Embryonic facial prominence (tissue), 1 donor: Measurements from ENCODE around the gene ZIC5.
"Not testable (repeated sequence)": the region's sequence is repeated elsewhere in the genome, so short reads cannot be mapped to it uniquely, and the experiment has no call there.

Experiments used
- DNase-seq: peaks from one replicate; pipeline ENCODE4 v3.0.0-alpha.2; 2016; ENCODE audit errors: extremely low spot score

ZIC5 gene

DNA sequence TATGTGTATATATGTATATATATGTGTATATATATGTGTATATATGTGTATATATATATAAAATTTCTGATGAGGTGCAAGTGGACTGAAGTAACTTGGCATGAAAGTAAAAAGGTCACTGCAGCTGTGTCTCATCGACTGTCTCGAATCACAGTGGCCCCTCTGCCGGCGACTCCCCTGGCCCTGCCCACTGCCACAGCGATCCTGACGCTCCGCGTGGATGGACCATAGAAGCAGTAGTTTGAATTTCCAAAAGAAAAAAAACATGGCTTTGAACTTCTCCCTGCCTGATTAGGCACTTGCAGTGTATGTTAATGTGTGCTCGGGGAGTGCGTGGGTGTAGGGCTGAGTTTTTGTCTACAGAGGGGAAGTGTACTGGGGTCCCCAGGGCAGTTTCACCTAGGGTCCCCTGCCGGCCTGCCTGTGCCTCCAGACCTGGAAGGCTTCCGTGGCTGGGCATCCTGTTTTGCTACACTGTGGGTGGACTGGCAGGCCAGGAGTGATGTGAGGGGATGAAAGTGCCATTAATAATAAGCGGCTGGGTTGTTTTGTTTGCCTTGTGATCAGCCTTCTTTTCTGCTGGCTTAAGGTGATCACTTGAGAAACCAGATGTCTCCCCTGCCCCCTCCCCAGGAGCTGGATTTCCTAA, 10.8 kb downstream of the ZIC5 start:
- DNase-seq, result no peak

GRCh38 chr13:99959540-99960230, 11.9 kb downstream of the ZIC5 start:
- no peak for DNase-seq

DNA sequence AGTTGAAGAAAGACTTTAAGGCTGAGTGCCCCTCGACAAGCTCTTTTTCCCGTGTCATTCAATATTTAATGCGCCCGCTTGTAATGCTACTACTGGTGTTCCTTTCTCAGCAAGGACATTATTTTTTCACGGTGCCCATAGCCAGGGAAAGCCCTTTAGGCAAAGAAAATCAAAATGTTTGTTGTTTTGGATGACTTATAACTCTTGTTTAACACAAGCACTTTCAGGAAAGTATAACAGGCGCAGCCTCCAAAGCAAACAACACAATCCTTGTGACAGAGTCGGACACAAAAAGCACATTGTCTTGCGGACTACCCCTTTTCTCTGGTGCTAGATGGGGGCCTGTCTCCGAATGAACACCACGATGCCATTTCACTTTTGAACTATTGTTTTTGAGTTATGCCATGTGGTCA, 12.4 kb downstream of the ZIC5 start:
- DNase-seq, result no peak

- no peak for DNase-seq
Measured at GRCh38 chr13:99958406-99959126, 13.0 kb downstream of the ZIC5 start.

DNA sequence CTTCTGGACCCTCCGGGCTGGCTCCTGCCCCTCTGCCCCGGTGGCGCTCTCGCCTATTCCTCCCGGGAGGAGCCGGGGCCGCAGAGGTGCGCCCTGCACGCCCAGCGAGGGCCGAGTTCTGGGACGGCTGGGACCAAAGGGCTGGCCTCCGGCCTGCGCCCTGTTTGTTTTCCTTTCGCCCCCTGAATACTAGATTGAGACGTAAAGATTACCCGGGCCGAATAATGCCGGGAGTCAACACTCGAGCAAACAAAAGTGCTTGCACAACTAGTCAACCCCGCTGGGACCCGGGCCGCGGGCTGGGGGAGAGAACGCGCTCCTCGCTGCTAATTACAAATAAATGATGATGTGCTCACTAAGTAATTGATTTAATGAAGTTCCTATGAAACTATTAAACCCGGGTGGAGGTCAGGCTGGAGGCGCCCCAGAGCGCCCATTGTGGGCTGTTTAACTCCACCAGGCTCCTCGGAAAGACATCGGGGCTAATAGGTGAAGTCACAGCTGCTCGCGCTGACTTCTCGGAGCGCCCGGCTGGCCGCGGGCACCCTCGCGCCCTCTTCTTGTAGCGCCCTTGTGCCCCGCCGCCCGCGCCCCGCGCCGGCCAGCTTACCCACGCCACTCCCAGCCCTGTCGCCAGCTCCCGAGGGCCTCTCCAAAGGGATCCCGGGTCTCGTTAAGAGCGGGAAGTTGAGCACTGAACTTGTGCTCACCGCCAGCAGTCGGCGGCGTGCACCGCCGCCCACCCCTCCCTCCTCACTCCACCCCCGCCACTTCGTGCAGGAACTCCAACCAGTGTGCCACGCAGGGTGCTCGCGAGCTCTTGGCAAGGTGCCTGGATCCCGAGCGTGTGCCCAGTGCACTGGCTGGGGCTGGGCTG, 14.9 kb downstream of the ZIC5 start:
- no peak for DNase-seq

DNA sequence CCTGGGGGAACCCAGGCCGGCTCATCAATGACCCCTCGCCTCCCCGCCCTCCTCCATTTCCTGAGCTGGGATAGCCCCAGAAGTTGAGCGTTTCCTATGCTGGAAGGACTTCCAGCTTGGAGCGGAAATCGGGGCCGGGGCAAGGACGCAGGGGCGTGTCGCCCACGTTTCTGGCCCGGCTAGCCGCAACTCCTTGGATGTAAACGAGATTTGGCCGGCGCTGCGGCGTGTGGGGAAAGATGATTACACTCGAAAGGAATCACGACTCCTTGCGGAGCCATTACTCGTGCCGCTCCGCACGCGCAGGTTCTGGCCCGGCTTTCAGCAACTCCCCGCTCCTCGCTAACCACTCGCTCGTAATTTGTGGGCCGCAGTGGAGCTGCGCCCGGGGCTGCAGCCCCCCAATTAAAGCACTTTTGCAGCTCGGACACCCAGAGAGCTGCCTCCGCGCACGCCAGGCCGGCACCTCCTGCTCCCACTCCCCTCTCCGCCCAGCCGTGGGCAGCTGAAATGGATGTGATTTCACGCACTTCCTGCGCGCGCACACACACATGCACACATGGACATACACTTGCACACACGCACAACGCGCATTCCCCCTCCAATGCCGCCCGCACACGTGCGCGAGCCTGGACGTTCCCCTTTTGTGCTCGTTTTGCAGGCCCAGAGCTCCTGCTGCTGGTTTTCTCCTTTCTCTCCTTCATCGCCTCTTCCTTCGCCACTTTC, 15.7 kb downstream of the ZIC5 start:
- no peak for DNase-seq

GRCh38 chr13:99955107-99955746, 16.3 kb downstream of the ZIC5 start:
- DNase-seq, result no peak

DNA sequence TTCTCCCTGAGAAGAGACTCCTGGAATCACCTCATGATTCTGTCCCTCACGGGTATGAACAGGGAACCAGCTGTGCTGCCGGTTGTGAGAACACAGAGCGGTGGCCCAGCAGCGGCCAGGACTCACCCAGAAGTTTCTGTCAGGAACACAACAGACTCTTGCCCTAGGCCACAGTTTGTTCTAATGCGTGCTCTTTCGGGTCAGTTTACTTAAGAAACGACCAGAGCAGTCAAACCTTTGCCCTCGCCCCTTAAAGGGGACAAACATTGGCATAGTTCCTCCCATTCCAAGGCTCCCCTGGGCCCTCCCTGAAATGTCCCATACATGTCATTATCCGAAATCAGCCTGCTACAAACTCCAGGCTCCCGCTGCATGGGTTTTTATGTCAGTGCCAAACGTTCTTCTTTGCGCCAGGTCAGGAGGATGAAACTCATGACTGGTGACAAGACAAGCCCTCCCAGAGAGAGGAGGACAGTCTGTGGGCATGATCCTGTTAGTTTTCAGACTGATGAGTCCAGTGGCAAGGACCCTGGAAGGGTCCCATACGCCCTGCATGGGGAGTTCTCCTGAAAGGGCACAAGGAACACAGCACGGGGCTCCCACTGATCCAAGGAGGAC, 18.3 kb downstream of the ZIC5 start:
- DNase-seq, result no peak

- not testable (repeated sequence) for DNase-seq
Measured at GRCh38 chr13:99951666-99952065, 19.9 kb downstream of the ZIC5 start.

GRCh38 chr13:99949679-99950413, 21.7 kb downstream of the ZIC5 start:
- DNase-seq, result no peak

GRCh38 chr13:99948907-99949678, 22.5 kb downstream of the ZIC5 start:
- no peak for DNase-seq

- no peak for DNase-seq
Measured at GRCh38 chr13:99948411-99948810, 23.2 kb downstream of the ZIC5 start.

DNA sequence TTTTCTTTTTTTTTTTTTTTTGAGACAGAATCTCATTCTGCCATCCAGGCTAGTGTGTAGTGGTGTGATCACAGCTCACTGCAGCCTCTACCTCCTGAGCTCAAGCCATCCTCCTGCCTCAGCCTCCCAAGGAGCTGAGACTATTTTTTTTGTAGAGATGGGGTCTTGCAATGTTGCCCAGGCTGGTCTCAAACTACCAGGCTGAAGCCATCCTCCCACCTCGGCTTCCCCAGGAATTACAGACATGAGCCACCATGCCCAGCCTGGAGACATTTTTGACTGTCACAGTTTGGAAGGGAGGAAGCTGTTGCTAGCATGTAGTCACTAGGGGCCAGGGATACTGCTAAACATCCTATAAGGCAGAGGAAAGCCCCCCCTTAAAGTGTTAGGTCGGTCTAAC, 23.9 kb downstream of the ZIC5 start:
- DNase-seq, result no peak

GRCh38 chr13:99945515-99945914, 26.1 kb downstream of the ZIC5 start:
- DNase-seq, result not testable (repeated sequence)

DNA sequence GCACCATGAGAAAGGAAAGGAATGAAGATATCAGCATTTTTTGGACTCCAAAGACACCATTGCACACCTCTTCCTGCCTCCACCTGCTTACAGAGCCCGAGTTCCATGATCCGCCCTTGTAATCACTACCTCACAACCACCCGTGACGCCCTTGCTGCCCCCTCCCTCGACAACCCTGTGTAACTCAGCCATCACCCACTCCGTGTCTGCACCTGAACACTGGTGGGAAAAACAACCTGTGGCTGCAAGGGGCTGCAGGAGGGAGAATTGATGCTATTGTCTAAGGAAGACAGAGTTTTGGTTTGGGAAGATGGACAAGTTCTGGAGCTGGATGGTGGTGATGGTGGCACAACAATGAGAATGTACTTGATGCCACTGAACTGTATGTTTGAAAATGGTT, 27.0 kb downstream of the ZIC5 start:
- no peak for DNase-seq

GRCh38 chr13:99944102-99944501, 27.5 kb downstream of the ZIC5 start:
- DNase-seq, result no peak

- DNase-seq, result no peak
Measured at GRCh38 chr13:99941911-99942310, 29.7 kb downstream of the ZIC5 start.

DNA sequence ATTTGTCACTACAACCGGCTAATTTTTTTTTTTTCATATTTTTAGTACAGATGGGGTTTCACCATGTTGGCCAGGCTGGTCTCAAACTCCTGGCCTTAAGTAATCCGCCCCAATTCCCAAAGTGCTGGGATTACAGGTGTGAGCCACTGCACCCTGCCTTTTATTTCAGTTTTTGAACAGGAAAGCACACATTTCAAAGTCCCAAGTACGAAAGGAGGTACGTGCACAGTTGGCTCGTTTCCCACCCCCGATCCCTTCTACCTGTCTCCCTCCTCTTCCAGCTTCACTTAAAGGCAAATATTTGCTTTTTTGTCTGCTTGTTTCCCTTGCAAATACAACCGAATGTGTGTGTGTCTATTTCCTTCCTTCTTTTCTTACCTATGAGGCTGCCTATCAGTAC, 30.5 kb downstream of the ZIC5 start:
- DNase-seq, result no peak

DNA sequence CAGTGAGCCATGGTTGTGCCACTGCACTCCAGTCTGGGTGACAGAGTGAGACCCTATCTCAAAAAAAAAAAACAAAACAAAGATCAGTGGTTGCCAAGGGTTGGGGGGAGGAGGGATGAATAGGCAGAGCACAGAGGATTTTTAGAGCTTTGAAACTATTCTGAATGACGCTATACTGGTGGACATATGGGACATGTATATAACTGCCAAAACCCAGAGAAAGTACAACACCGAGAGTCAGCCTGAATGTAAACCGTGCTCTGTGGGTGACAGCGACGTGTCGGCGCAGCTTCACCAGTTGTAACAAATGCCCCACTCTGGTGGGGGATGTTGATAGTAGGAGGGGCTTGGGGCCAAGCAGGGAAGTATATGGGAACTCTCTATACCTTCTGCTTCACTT, 32.9 kb downstream of the ZIC5 start:
- DNase-seq, result no peak
